PC-9 (cell line): ENCODE results near the gene PRKCB. TPM values are rescaled to one million over a fixed set of nuclear protein-coding genes. Genes with fewer than 3 reads are reported as not detected.

ENCODE experiments used
- BruUV-seq: library from RNA; stranded (reverse); fragments of 400-500 nt; replicated peaks from 2 replicates; lab custom pipeline; 2021; lab: Mats Ljungman, UMichigan
- CTCF ChIA-PET: fragments of 300-600 bp; sonication (Branson Sonifier 250); formaldehyde crosslinking; loops from one replicate; lab custom pipeline; 2022; ENCODE audit warnings: antibody characterized with exemption; lab: Charles Lee
- POLR2A ChIA-PET: fragments of 300-600 bp; sonication (Branson Sonifier 250); formaldehyde crosslinking; loops from one replicate; lab custom pipeline; 2022; ENCODE audit warnings: antibody characterized with exemption; ENCODE audit not compliant: unreplicated experiment; lab: Charles Lee
- DNase-seq, 2 experiments: peaks; one replicate each; pipeline versions ENCODE4 v3.0.0 to v3.0.0-alpha.2; 2015 to 2022; ENCODE audit warnings: mixed read lengths in 1 of 2
- H2AFZ ChIP-seq: fragments of 200-600 bp; sonication (generic); 2 replicates; pipeline ENCODE4 v1.8.1; 2017; ENCODE audit warnings: antibody characterized with exemption
- H3F3A ChIP-seq: fragments of 200-600 bp; sonication (generic); 2 replicates; pipeline ENCODE4 v1.8.1; 2017; ENCODE audit warnings: antibody characterized with exemption, mild to moderate bottlenecking, low read depth; ENCODE audit not compliant: insufficient read depth
- H3K27ac ChIP-seq: fragments of 200-600 bp; sonication (generic); 2 replicates; pipeline ENCODE4 v1.6.1; 2016; ENCODE audit warnings: mixed run types
- H3K27me3 ChIP-seq: fragments of 200-600 bp; sonication (generic); 2 replicates; pipeline ENCODE4 v1.6.1; 2016; ENCODE audit warnings: low read depth, mixed run types; ENCODE audit not compliant: insufficient read depth
- H3K36me3 ChIP-seq: fragments of 200-600 bp; sonication (generic); 2 replicates; pipeline ENCODE4 v1.6.1; 2016; ENCODE audit warnings: low read depth, mixed run types
- H3K4me1 ChIP-seq: fragments of 200-600 bp; sonication (generic); replicated peaks from 2 replicates; pipeline ENCODE4 v1.6.1; 2016; ENCODE audit warnings: mixed run types; ENCODE audit not compliant: insufficient read depth
- H3K4me2 ChIP-seq: fragments of 200-600 bp; sonication (generic); 2 replicates; pipeline ENCODE4 v1.6.1; 2017; ENCODE audit warnings: mixed run types
- H3K4me3 ChIP-seq: fragments of 200-600 bp; sonication (generic); 2 replicates; pipeline ENCODE4 v1.6.1; 2016; ENCODE audit warnings: mixed run types
- H3K79me2 ChIP-seq: fragments of 200-600 bp; sonication (generic); 2 replicates; pipeline ENCODE4 v1.6.1; 2017; ENCODE audit warnings: low read depth, mixed run types
- H3K9me2 ChIP-seq: fragments of 200-600 bp; sonication (generic); 2 replicates; pipeline ENCODE4 v1.8.1; 2017; ENCODE audit warnings: mild to moderate bottlenecking; ENCODE audit not compliant: insufficient read depth
- H3K9me3 ChIP-seq: fragments of 200-600 bp; sonication (generic); 2 replicates; pipeline ENCODE4 v1.8.1; 2016; ENCODE audit warnings: low read depth; ENCODE audit not compliant: insufficient read depth
- H4K20me1 ChIP-seq: fragments of 200-600 bp; sonication (generic); 2 replicates; pipeline ENCODE4 v1.8.1; 2017; ENCODE audit not compliant: insufficient read depth
- CTCF ChIP-seq: fragments of 200-600 bp; sonication (generic); conservative IDR thresholded peaks from 2 replicates; pipeline ENCODE4 v1.6.1; 2017; ENCODE audit warnings: mixed run types, antibody characterized with exemption, mild to moderate bottlenecking, moderate library complexity
- EZH2 ChIP-seq: fragments of 200-600 bp; sonication (generic); IDR thresholded peaks from 2 replicates; pipeline ENCODE4 v1.8.0; 2017; ENCODE audit warnings: antibody characterized with exemption, low read depth
- intact Hi-C: fragments of 100-400 bp; cut with micrococcal nuclease; formaldehyde crosslinking; loops from one replicate; pipeline ENCODE4 v1.10.0; 2022; ENCODE audit not compliant: unreplicated experiment
- total RNA-seq: library from RNA; stranded (reverse); gene quantifications from 2 replicates; pipeline ENCODE4 v1.2.3, GENCODE V29; 2021

Gene PRKCB
- total RNA-seq, 1 experiment from 2014 or later = not detected

DNA sequence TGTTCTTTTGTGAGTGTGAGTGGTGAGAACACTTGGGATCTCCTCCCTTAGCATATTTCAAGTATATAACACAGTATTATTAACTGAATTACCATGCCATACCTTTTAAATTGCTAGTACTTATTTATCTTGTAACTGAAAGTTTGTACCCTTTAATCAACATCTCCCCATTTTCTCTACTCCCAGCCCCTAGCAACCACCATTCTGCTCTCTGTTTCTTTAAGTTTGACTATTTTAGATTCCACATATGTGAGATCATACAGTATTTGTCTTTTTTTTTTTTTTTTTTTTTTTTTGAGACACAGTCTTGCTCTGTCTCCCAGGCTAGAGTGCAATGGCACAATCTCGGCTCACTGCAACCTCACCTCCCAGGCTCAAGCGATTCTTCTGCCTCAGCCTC, 302.8 kb downstream of the PRKCB start:
- POLR2A ChIA-PET = no interaction called here

GRCh38 chr16:24139282-24139681, 303.5 kb downstream of the PRKCB start:
- Histone ChIP-seq H3K79me2 (no peaks in the 10 kb centered on the region), H3K4me3 (no peak overlapping the region), H3K4me2 (no peak overlapping the region), H3K9me2 (no peaks in the 10 kb centered on the region), H3K27ac (no peak overlapping the region), H3K9me3 (no peaks in the 10 kb centered on the region), H3F3A (no peaks in the 10 kb centered on the region), H3K36me3 (no peaks in the 10 kb centered on the region), H3K27me3 (peaks cover 21% of the 10 kb centered on the region), H2AFZ (no peak overlapping the region), H4K20me1 (no peaks in the 10 kb centered on the region), H3K4me1 (no peaks in the 10 kb centered on the region)
- intact Hi-C loops = no loop called here
- ChIA-PET CTCF (no interaction called here), POLR2A (no interaction called here)
- BruUV-seq = no TSS peak
- DNase-seq = peak in 1 of 2 experiments; percentile 39
- no peak for TF ChIP-seq CTCF

More for the DNA sequence above, 302.8 kb downstream of the PRKCB start:
- Histone ChIP-seq H4K20me1 (no peaks in the 10 kb centered on the region), H3K9me2 (no peaks in the 10 kb centered on the region), H3K4me1 (no peaks in the 10 kb centered on the region), H3F3A (no peaks in the 10 kb centered on the region), H3K27ac (no peak overlapping the region), H2AFZ (no peak overlapping the region), H3K27me3 (peaks cover 21% of the 10 kb centered on the region), H3K4me3 (no peak overlapping the region), H3K36me3 (no peaks in the 10 kb centered on the region), H3K79me2 (no peaks in the 10 kb centered on the region), H3K9me3 (no peaks in the 10 kb centered on the region), H3K4me2 (no peak overlapping the region)
- TF ChIP-seq EZH2 (no peak), CTCF (no peak)
- intact Hi-C loops = no loop called here
- no peak for DNase-seq
- CTCF ChIA-PET = no interaction called here
- no TSS peak for BruUV-seq

GRCh38 chr16:24140730-24141129, 304.9 kb downstream of the PRKCB start:
- Histone ChIP-seq H3K4me3 (no peak overlapping the region), H3K27me3 (peaks cover 34% of the 10 kb centered on the region), H2AFZ (no peak overlapping the region), H4K20me1 (no peaks in the 10 kb centered on the region), H3K36me3 (no peaks in the 10 kb centered on the region), H3F3A (no peaks in the 10 kb centered on the region), H3K79me2 (no peaks in the 10 kb centered on the region), H3K27ac (no peak overlapping the region), H3K4me1 (no peaks in the 10 kb centered on the region), H3K9me3 (no peaks in the 10 kb centered on the region), H3K4me2 (no peak overlapping the region), H3K9me2 (no peaks in the 10 kb centered on the region)
- TF ChIP-seq EZH2 (no peak), CTCF (no peak)
- ChIA-PET POLR2A (no interaction called here), CTCF (no interaction called here)
- intact Hi-C loops = no loop called here
- DNase-seq = no peak
- BruUV-seq = no TSS peak
